Stimulated activated naive CD8-positive, alpha-beta T cell treated with anti-CD3 and anti-CD28 coated beads, Interleukin-15, Interleukin-2, amounts not matched to agents 100 U/mL and 50 U/mL, for 24 hours (primary cell): ENCODE results near the gene BTC.
A peak's percentile ranks its signal among the peaks of the same experiment; 100 is the strongest.
"Not testable (repeated sequence)": the region's sequence is repeated elsewhere in the genome, so short reads cannot be mapped to it uniquely, and the experiment has no call there.

Experiments
- ATAC-seq: fragments of 150-1000 bp; cut with Tn5 transposase; one replicate; pipeline ENCODE4 v1.10.0; 2021
- DNase-seq: peaks from one replicate; pipeline ENCODE4 v3.0.0; 2021

The BTC gene

GRCh38 chr4:74794382-74795010 lies at the start of gene BTC:
BTC (minus strand) TSS chr4:74794523; CDS start chr4:74794325, 198 bp downstream.
- DNase-seq: no peak
- ATAC-seq: no peak

GRCh38 chr4:74840936-74841509 lies 46.7 kb upstream of the BTC start:
- ATAC-seq: no peak
- DNase-seq: no peak

GRCh38 chr4:74838746-74839370 lies 44.5 kb upstream of the BTC start:
- no peak for DNase-seq
- no peak for ATAC-seq

GRCh38 chr4:74830928-74831327 lies 36.6 kb upstream of the BTC start:
- ATAC-seq: no peak
- no peak for DNase-seq

GRCh38 chr4:74823194-74823593 lies 28.9 kb upstream of the BTC start:
- DNase-seq (no peak), ATAC-seq (no peak)

GRCh38 chr4:74822603-74823002 lies 28.3 kb upstream of the BTC start:
- DNase-seq: no peak
- ATAC-seq: no peak

- ATAC-seq (no peak), DNase-seq (no peak)
Measured at GRCh38 chr4:74821541-74821940, 27.2 kb upstream of the BTC start.

- no peak for ATAC-seq
- no peak for DNase-seq
Measured at GRCh38 chr4:74814052-74814451, 19.7 kb upstream of the BTC start.

- DNase-seq, ATAC-seq: not testable (repeated sequence)
Measured at GRCh38 chr4:74812056-74812455, 17.7 kb upstream of the BTC start.

- DNase-seq: no peak
- ATAC-seq: no peak
Measured at GRCh38 chr4:74805601-74806000, 11.3 kb upstream of the BTC start.

- DNase-seq (no peak), ATAC-seq (no peak)
Measured at GRCh38 chr4:74800310-74800709, 6.0 kb upstream of the BTC start.

GRCh38 chr4:74796631-74797030 lies 2.3 kb upstream of the BTC start:
- no peak for DNase-seq
- ATAC-seq: no peak

- ATAC-seq: peak; percentile 28
Measured at GRCh38 chr4:74793757-74794381, 454 bp downstream of the BTC start.

GRCh38 chr4:74790652-74791051 lies 3.7 kb downstream of the BTC start:
- no peak for DNase-seq
- ATAC-seq: no peak

More at GRCh38 chr4:74793757-74794381, 454 bp downstream of the BTC start:
- DNase-seq: no peak

GRCh38 chr4:74789518-74789917 lies 4.8 kb downstream of the BTC start:
- ATAC-seq (no peak), DNase-seq (no peak)

GRCh38 chr4:74777531-74777930 lies 16.8 kb downstream of the BTC start:
- no peak for DNase-seq

GRCh38 chr4:74772783-74773182 lies 21.5 kb downstream of the BTC start:
- ATAC-seq (no peak), DNase-seq (no peak)

More at GRCh38 chr4:74777531-74777930, 16.8 kb downstream of the BTC start:
- ATAC-seq: no peak

GRCh38 chr4:74772106-74772505 lies 22.2 kb downstream of the BTC start:
- no peak for ATAC-seq
- no peak for DNase-seq

- DNase-seq: no peak
- ATAC-seq: no peak
Measured at GRCh38 chr4:74770226-74770910, 24.0 kb downstream of the BTC start.

GRCh38 chr4:74768857-74769525 lies 25.3 kb downstream of the BTC start:
- ATAC-seq: no peak
- no peak for DNase-seq

GRCh38 chr4:74764119-74764518 lies 30.2 kb downstream of the BTC start:
- DNase-seq: no peak
- ATAC-seq: no peak

GRCh38 chr4:74758551-74759145 lies 35.7 kb downstream of the BTC start:
- DNase-seq: no peak

More at GRCh38 chr4:74758551-74759145, 35.7 kb downstream of the BTC start:
- ATAC-seq: no peak
